ENCODE results near the gene STOML2.

GRCh38 chr9:35115680-35116538 lies 13.0 kb upstream of the STOML2 start, which contains the start of gene ATOSB:
- TF ChIP-seq CTCF (conservative IDR thresholded peaks at IDR 0.05) = no peak
- TF ChIP-seq EZH2 (IDR thresholded peaks at IDR 0.05; ENCODE audit: low read depth) = no peak

Measured in PC-9 (cell line).